Activated CD8-positive, alpha-beta memory T cell treated with anti-CD3 and anti-CD28 coated beads for 1 hour (primary cell): ENCODE results near the gene PRKG1.
"Not testable (repeated sequence)": the region's sequence is repeated elsewhere in the genome, so short reads cannot be mapped to it uniquely, and the experiment has no call there.

Experiments used
- DNase-seq, 2 donors: peaks; one replicate each; pipeline ENCODE4 v3.0.0-alpha.2; 2020; ENCODE audit warnings: low read depth in 1 of 2; ENCODE audit errors: extremely low read depth in 1 of 2

The PRKG1 gene

GRCh38 chr10:51367127-51367526 is 292.8 kb downstream of the PRKG1 start:
- DNase-seq, result no peak

- no peak for DNase-seq
Observed at GRCh38 chr10:51367694-51368093, 293.4 kb downstream of the PRKG1 start.

GRCh38 chr10:51368943-51369342 is 294.7 kb downstream of the PRKG1 start:
- DNase-seq, result no peak

GRCh38 chr10:51369903-51370302 is 295.6 kb downstream of the PRKG1 start:
- DNase-seq, result no peak

- DNase-seq, result no peak
Observed at GRCh38 chr10:51371743-51372142, 297.5 kb downstream of the PRKG1 start.

- no peak for DNase-seq
Observed at GRCh38 chr10:51375790-51376189, 301.5 kb downstream of the PRKG1 start.

- no peak for DNase-seq
Observed at GRCh38 chr10:51377070-51377931, 303.0 kb downstream of the PRKG1 start.

GRCh38 chr10:51377932-51378599 is 303.8 kb downstream of the PRKG1 start:
- DNase-seq, result no peak

- DNase-seq, result no peak
Observed at GRCh38 chr10:51382181-51382580, 307.9 kb downstream of the PRKG1 start.

- DNase-seq, result no peak
Observed at GRCh38 chr10:51384971-51385370, 310.7 kb downstream of the PRKG1 start.

- DNase-seq, result no peak
Observed at GRCh38 chr10:51386248-51386885, 312.1 kb downstream of the PRKG1 start.

- DNase-seq, result no peak
Observed at GRCh38 chr10:51389415-51390321, 315.4 kb downstream of the PRKG1 start.

GRCh38 chr10:51393006-51393405 is 318.7 kb downstream of the PRKG1 start:
- not testable (repeated sequence) for DNase-seq

GRCh38 chr10:51394039-51394438 is 319.8 kb downstream of the PRKG1 start:
- no peak for DNase-seq

- DNase-seq, result no peak
Observed at GRCh38 chr10:51397244-51397643, 323.0 kb downstream of the PRKG1 start.

- DNase-seq, result no peak
Observed at GRCh38 chr10:51397695-51398094, 323.4 kb downstream of the PRKG1 start.

GRCh38 chr10:51399840-51400239 is 325.6 kb downstream of the PRKG1 start:
- no peak for DNase-seq

GRCh38 chr10:51400392-51401096 is 326.3 kb downstream of the PRKG1 start:
- DNase-seq, result no peak

GRCh38 chr10:51403521-51403920 is 329.2 kb downstream of the PRKG1 start:
- no peak for DNase-seq
